ENCODE data around the gene HNRNPAB.

- TF ChIP-seq, protein P1, sequence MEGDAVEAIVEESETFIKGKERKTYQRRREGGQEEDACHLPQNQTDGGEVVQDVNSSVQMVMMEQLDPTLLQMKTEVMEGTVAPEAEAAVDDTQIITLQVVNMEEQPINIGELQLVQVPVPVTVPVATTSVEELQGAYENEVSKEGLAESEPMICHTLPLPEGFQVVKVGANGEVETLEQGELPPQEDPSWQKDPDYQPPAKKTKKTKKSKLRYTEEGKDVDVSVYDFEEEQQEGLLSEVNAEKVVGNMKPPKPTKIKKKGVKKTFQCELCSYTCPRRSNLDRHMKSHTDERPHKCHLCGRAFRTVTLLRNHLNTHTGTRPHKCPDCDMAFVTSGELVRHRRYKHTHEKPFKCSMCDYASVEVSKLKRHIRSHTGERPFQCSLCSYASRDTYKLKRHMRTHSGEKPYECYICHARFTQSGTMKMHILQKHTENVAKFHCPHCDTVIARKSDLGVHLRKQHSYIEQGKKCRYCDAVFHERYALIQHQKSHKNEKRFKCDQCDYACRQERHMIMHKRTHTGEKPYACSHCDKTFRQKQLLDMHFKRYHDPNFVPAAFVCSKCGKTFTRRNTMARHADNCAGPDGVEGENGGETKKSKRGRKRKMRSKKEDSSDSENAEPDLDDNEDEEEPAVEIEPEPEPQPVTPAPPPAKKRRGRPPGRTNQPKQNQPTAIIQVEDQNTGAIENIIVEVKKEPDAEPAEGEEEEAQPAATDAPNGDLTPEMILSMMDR (IDR thresholded peaks at IDR 0.05), result no peak
- TF ChIP-seq POLR2AphosphoS5 (IDR thresholded peaks at IDR 0.05), result no peak
- TF ChIP-seq POLR2A (IDR thresholded peaks at IDR 0.05), result no peak
These were observed 36.0 kb downstream of the HNRNPAB start for GRCh38 chr5:178240341-178240741.
